Measurements from ENCODE around the gene SLC25A21.

Gene SLC25A21

DNA sequence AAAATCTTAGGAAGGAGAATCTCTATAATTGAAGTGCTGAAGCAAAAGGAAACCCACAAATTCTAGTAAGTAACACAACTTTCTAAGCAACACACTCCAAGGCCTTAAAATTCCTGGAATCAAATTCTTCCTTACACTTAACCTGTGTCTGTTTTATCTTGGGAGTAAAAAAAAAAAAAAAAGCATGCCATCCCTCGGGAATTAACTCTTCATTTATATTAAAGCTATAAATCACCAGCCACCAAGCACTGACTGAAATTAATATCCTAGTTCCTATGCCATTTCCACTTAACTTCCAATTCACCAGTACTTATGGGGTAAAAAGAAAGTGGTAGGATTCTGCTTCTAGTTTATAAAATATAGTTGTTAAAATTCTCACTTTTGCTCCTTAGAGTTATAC lies 238.1 kb downstream of the SLC25A21 start:
- no peak for TF ChIP-seq FOXP2 (optimal IDR thresholded peaks at IDR 0.05; ENCODE audit: borderline replicate concordance, extremely low read depth, extremely low read length, insufficient read depth)
- no peak for TF ChIP-seq POLR2AphosphoS5 (IDR thresholded peaks at IDR 0.05; ENCODE audit: low read depth, low read length)
- TF ChIP-seq, protein P1, sequence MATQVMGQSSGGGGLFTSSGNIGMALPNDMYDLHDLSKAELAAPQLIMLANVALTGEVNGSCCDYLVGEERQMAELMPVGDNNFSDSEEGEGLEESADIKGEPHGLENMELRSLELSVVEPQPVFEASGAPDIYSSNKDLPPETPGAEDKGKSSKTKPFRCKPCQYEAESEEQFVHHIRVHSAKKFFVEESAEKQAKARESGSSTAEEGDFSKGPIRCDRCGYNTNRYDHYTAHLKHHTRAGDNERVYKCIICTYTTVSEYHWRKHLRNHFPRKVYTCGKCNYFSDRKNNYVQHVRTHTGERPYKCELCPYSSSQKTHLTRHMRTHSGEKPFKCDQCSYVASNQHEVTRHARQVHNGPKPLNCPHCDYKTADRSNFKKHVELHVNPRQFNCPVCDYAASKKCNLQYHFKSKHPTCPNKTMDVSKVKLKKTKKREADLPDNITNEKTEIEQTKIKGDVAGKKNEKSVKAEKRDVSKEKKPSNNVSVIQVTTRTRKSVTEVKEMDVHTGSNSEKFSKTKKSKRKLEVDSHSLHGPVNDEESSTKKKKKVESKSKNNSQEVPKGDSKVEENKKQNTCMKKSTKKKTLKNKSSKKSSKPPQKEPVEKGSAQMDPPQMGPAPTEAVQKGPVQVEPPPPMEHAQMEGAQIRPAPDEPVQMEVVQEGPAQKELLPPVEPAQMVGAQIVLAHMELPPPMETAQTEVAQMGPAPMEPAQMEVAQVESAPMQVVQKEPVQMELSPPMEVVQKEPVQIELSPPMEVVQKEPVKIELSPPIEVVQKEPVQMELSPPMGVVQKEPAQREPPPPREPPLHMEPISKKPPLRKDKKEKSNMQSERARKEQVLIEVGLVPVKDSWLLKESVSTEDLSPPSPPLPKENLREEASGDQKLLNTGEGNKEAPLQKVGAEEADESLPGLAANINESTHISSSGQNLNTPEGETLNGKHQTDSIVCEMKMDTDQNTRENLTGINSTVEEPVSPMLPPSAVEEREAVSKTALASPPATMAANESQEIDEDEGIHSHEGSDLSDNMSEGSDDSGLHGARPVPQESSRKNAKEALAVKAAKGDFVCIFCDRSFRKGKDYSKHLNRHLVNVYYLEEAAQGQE (IDR thresholded peaks at IDR 0.05; ENCODE audit: insufficient read depth in 1 of 2, low read depth in 2 of 2, low read length in 2 of 2): no peak
- TF ChIP-seq TAF1 (IDR thresholded peaks at IDR 0.05; ENCODE audit: borderline replicate concordance, insufficient read depth, low read length): no peak
- TF ChIP-seq SIN3A (IDR thresholded peaks at IDR 0.05; ENCODE audit: borderline replicate concordance, insufficient read depth, low read length): no peak

DNA sequence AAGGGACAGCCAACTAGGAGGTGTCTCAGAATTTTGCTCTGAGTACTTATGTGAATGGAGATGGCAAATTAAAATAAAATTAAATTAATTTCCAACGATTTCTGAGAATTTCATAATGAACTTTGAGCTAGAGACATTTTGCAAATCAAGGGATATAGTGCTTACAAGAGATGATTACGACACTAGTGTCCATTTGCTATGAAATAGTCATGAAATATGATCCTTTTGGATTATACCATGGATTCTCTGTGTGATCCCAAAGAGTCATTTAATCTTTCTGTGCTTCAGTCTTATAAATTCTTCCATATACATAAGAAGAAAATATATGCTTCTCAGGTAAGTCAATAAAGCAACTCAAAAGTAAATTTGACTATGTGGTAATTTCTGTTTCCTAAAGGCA lies 240.6 kb downstream of the SLC25A21 start:
- TF ChIP-seq, protein P1 (IDR thresholded peaks at IDR 0.05; ENCODE audit: insufficient read depth in 1 of 2, low read depth in 2 of 2, low read length in 2 of 2): no peak
- no peak for TF ChIP-seq TAF1 (IDR thresholded peaks at IDR 0.05; ENCODE audit: borderline replicate concordance, insufficient read depth, low read length)
- TF ChIP-seq FOXP2 (optimal IDR thresholded peaks at IDR 0.05; ENCODE audit: borderline replicate concordance, extremely low read depth, extremely low read length, insufficient read depth): no peak
- TF ChIP-seq SIN3A (IDR thresholded peaks at IDR 0.05; ENCODE audit: borderline replicate concordance, insufficient read depth, low read length): no peak
- no peak for TF ChIP-seq POLR2AphosphoS5 (IDR thresholded peaks at IDR 0.05; ENCODE audit: low read depth, low read length)

DNA sequence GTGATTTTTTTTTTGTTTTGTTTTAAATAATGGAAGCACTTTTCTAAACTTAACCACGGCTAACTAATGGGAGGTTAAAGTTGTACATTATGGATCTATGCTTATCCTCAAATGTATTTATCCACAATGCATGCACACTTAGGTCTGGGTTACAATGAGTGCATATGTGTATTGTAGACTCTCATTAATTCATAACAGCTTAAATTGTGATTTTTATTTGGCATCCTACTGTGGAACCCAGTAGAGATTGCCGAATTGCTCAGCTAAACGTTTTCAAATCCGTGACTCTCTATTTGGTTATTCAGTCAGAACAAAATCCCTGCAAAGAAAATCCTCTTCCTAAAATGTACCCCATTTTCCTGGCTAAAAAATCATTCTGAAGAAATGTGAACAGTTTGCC lies 244.0 kb downstream of the SLC25A21 start:
- TF ChIP-seq, protein P1 (IDR thresholded peaks at IDR 0.05; ENCODE audit: insufficient read depth in 1 of 2, low read depth in 2 of 2, low read length in 2 of 2): no peak
- no peak for TF ChIP-seq TAF1 (IDR thresholded peaks at IDR 0.05; ENCODE audit: borderline replicate concordance, insufficient read depth, low read length)
- TF ChIP-seq FOXP2 (optimal IDR thresholded peaks at IDR 0.05; ENCODE audit: borderline replicate concordance, extremely low read depth, extremely low read length, insufficient read depth): no peak
- TF ChIP-seq SIN3A (IDR thresholded peaks at IDR 0.05; ENCODE audit: borderline replicate concordance, insufficient read depth, low read length): no peak
- TF ChIP-seq POLR2AphosphoS5 (IDR thresholded peaks at IDR 0.05; ENCODE audit: low read depth, low read length): no peak

DNA sequence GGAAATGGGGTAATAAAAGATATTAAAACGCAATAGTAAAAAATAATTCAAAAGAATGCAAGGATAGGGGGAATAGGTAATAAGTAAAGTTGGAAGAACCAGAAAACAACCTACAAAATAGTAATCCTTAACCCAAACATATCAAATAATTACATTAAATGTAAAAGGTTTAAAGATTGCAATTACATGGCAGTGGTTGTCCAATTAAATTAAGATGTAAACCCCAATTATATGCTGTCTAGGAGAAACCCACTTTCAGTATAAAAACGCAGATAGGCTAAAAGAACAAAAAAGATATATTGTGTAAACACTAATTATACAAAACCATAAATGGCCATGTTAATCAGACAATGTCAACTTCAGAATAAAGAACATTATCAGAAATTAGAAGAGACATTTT lies 247.3 kb downstream of the SLC25A21 start:
- no peak for TF ChIP-seq FOXP2 (optimal IDR thresholded peaks at IDR 0.05; ENCODE audit: borderline replicate concordance, extremely low read depth, extremely low read length, insufficient read depth)
- TF ChIP-seq, protein P1 (IDR thresholded peaks at IDR 0.05; ENCODE audit: insufficient read depth in 1 of 2, low read depth in 2 of 2, low read length in 2 of 2): no peak
- TF ChIP-seq POLR2AphosphoS5 (IDR thresholded peaks at IDR 0.05; ENCODE audit: low read depth, low read length): no peak

DNA sequence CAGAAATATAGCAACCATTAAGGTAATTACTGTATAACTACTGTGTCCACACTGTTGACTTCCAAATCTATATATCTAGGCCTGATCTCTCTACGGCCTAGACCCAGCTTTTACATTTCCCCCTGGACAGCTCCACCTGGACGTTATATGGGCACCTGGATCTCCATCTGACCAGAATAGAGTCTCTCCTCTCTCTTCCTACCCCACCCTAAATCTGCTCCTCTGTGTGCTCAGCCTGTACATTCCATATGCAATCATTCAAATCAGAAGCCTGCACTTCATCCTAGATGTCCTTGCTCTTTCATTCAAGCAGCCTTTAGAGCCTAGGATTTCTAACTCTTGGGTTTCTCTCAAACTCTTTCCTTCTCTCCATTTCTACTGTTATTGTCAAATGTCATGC lies 255.7 kb downstream of the SLC25A21 start:
- TF ChIP-seq, protein P1 (IDR thresholded peaks at IDR 0.05; ENCODE audit: insufficient read depth in 1 of 2, low read depth in 2 of 2, low read length in 2 of 2): no peak
